H9 (cell line): ENCODE measurements around the gene LCE5A. TPM values are rescaled to one million over a fixed set of nuclear protein-coding genes. Genes with fewer than 3 reads are reported as not detected.

Source experiments
- DNase-seq: peaks from one replicate; pipeline ENCODE4 v3.0.0-alpha.2; 2017
- H2AFZ ChIP-seq: one replicate; pipeline ENCODE4 v1.6.1; 2013; ENCODE audit warnings: mild to moderate bottlenecking, low read length, control low read depth, moderate library complexity
- H2AK5ac ChIP-seq: 2 replicates; pipeline ENCODE4 v1.6.1; 2013; ENCODE audit warnings: low read length, control low read depth, mixed read lengths; ENCODE audit not compliant: insufficient read length
- H2BK120ac ChIP-seq: one replicate; pipeline ENCODE4 v1.6.1; 2013; ENCODE audit warnings: low read depth, mild to moderate bottlenecking, low read length, control low read depth, inconsistent platforms; ENCODE audit not compliant: poor library complexity, severe bottlenecking
- H2BK12ac ChIP-seq: 2 replicates; pipeline ENCODE4 v1.6.1; 2013; ENCODE audit warnings: low read length, control low read depth, mixed read lengths, low read depth; ENCODE audit not compliant: insufficient read length
- H2BK15ac ChIP-seq: 2 replicates; pipeline ENCODE4 v1.6.1; 2013; ENCODE audit warnings: low read depth, low read length, control low read depth
- H2BK20ac ChIP-seq: one replicate; pipeline ENCODE4 v1.6.1; 2013; ENCODE audit warnings: low read depth, mild to moderate bottlenecking, low read length, control low read depth, inconsistent platforms; ENCODE audit not compliant: poor library complexity, severe bottlenecking
- H2BK5ac ChIP-seq: 2 replicates; pipeline ENCODE4 v1.6.1; 2013; ENCODE audit warnings: low read length, control low read depth, mixed read lengths; ENCODE audit not compliant: insufficient read length
- H3K14ac ChIP-seq: 2 replicates; pipeline ENCODE4 v1.6.1; 2013; ENCODE audit warnings: low read length, control low read depth; ENCODE audit not compliant: insufficient read depth
- H3K18ac ChIP-seq: 2 replicates; pipeline ENCODE4 v1.6.1; 2013; ENCODE audit warnings: low read depth, mild to moderate bottlenecking, mixed read lengths, low read length, control low read depth; ENCODE audit not compliant: insufficient read length
- H3K23ac ChIP-seq: 2 replicates; pipeline ENCODE4 v1.6.1; 2013; ENCODE audit warnings: low read length, control low read depth, mixed read lengths, low read depth; ENCODE audit not compliant: insufficient read length
- H3K23me2 ChIP-seq: 2 replicates; pipeline ENCODE4 v1.6.1; 2013; ENCODE audit warnings: low read depth, mild to moderate bottlenecking, mixed read lengths, low read length, control low read depth; ENCODE audit not compliant: insufficient read length, poor library complexity, severe bottlenecking
- H3K27ac ChIP-seq: 2 replicates; pipeline ENCODE4 v1.5.1; 2013; ENCODE audit warnings: low read length, control low read depth, mixed read lengths, low read depth; ENCODE audit not compliant: insufficient read length
- H3K27me3 ChIP-seq: 2 replicates; pipeline ENCODE4 v1.6.1; 2013; ENCODE audit warnings: low read length, control low read depth, inconsistent platforms; ENCODE audit not compliant: insufficient read depth
- H3K4ac ChIP-seq: 2 replicates; pipeline ENCODE4 v1.6.1; 2013; ENCODE audit warnings: low read depth, mild to moderate bottlenecking, control low read depth, inconsistent platforms, low read length, moderate library complexity
- H3K4me1 ChIP-seq: 2 replicates; pipeline ENCODE4 v1.6.1; 2013; ENCODE audit warnings: low read length, control low read depth, inconsistent platforms; ENCODE audit not compliant: insufficient read depth
- H3K4me2 ChIP-seq: 2 replicates; pipeline ENCODE4 v1.6.1; 2013; ENCODE audit warnings: low read length, control low read depth, mixed read lengths; ENCODE audit not compliant: insufficient read length, insufficient read depth
- H3K56ac ChIP-seq: 2 replicates; pipeline ENCODE4 v1.6.1; 2013; ENCODE audit warnings: low read depth, mild to moderate bottlenecking, mixed read lengths, low read length, control low read depth; ENCODE audit not compliant: insufficient read length
- H3K79me1 ChIP-seq: 2 replicates; pipeline ENCODE4 v1.6.1; 2013; ENCODE audit warnings: low read depth, mild to moderate bottlenecking, moderate library complexity, low read length, control low read depth, inconsistent platforms; ENCODE audit not compliant: insufficient read depth, poor library complexity, severe bottlenecking
- H3K79me2 ChIP-seq: 2 replicates; pipeline ENCODE4 v1.6.1; 2013; ENCODE audit warnings: low read length, control low read depth, inconsistent platforms; ENCODE audit not compliant: insufficient read depth
- H3K9ac ChIP-seq: 2 replicates; pipeline ENCODE4 v1.6.1; 2013; ENCODE audit warnings: low read length, control low read depth, mixed read lengths; ENCODE audit not compliant: insufficient read length; ENCODE audit errors: extremely low read depth
- H3K9me3 ChIP-seq: one replicate; pipeline ENCODE4 v1.6.1; 2013; ENCODE audit warnings: low read depth, low read length, inconsistent platforms; ENCODE audit not compliant: control insufficient read depth
- H3T11ph ChIP-seq: one replicate; pipeline ENCODE4 v1.6.1; 2013; ENCODE audit warnings: mild to moderate bottlenecking, low read length, control low read depth, inconsistent platforms
- H4K20me1 ChIP-seq: one replicate; pipeline ENCODE4 v1.6.1; 2013; ENCODE audit not compliant: control insufficient read depth, insufficient read length, insufficient read depth
- H4K5ac ChIP-seq: 2 replicates; pipeline ENCODE4 v1.6.1; 2013; ENCODE audit warnings: low read depth, mild to moderate bottlenecking, mixed read lengths, low read length, control low read depth; ENCODE audit not compliant: insufficient read length
- H4K8ac ChIP-seq: replicated peaks from 2 replicates; pipeline ENCODE4 v1.6.1; 2013; ENCODE audit warnings: low read length, control low read depth, mixed read lengths, low read depth; ENCODE audit not compliant: insufficient read length
- H4K91ac ChIP-seq: 2 replicates; pipeline ENCODE4 v1.6.1; 2013; ENCODE audit warnings: low read depth, mild to moderate bottlenecking, moderate library complexity, mixed read lengths, low read length, control low read depth; ENCODE audit not compliant: insufficient read length
- H3K27ac Mint-ChIP-seq, 3 experiments: 2 replicates in 2 of 3; 3 replicates in 1 of 3; pipeline ENCODE4 v1.8.0; 2020 to 2021; ENCODE audit warnings: mixed read lengths in 3 of 3, mild to moderate bottlenecking in 1 of 3, moderate library complexity in 1 of 3
- H3K27me3 Mint-ChIP-seq: 2 replicates; pipeline ENCODE4 v1.8.0; 2021; ENCODE audit warnings: low read depth, mild to moderate bottlenecking, moderate library complexity, mixed read lengths
- H3K36me3 Mint-ChIP-seq, 3 experiments: 2 replicates in 2 of 3; 3 replicates in 1 of 3; pipeline ENCODE4 v1.8.0; 2020 to 2021; ENCODE audit warnings: low read depth in 3 of 3, mixed read lengths in 3 of 3; ENCODE audit not compliant: insufficient read depth in 1 of 3
- H3K4me1 Mint-ChIP-seq, 2 experiments: 2 replicates each; pipeline ENCODE4 v1.8.0; 2020; ENCODE audit warnings: mixed read lengths in 2 of 2
- H3K4me3 Mint-ChIP-seq, 2 experiments: 2 replicates in 1 of 2; 3 replicates in 1 of 2; pipeline ENCODE4 v1.8.0; 2020 to 2021; ENCODE audit warnings: mild to moderate bottlenecking in 2 of 2, mixed read lengths in 2 of 2, moderate library complexity in 1 of 2
- H3K9me3 Mint-ChIP-seq, 2 experiments: 2 replicates in 1 of 2; 3 replicates in 1 of 2; pipeline ENCODE4 v1.8.0; 2020; ENCODE audit warnings: mild to moderate bottlenecking in 2 of 2, mixed read lengths in 2 of 2, moderate library complexity in 1 of 2
- CTCF ChIP-seq: fragments of 200-600 bp; sonication (generic); conservative IDR thresholded peaks from 3 replicates; pipeline ENCODE4 v1.8.0; 2021; ENCODE audit warnings: antibody characterized with exemption, mild to moderate bottlenecking
- WGBS: extraction: QIAGEN DNeasy Blood & Tissue Kit; methylation state at CpG from one replicate; pipeline ENCODE4 v1.1.7; 2013; ENCODE audit warnings: missing lambda C conversion rate, low lambda C conversion rate, mixed read lengths; ENCODE audit not compliant: insufficient read length; ENCODE audit errors: extremely low coverage; 5-methylcytosine and 5-hydroxymethylcytosine counted together
- total RNA-seq: library from RNA; stranded (reverse); gene quantifications from 2 replicates; pipeline ENCODE4 v1.2.1, GENCODE V29; 2021

LCE5A gene
- total RNA-seq, 1 experiment from 2014 or later, result not detected

GRCh38 chr1:152505083-152505482 is 5.5 kb upstream of the LCE5A start:
- Histone ChIP-seq H4K5ac (no peak overlapping the region), H3K56ac (no peak overlapping the region), H3K4me1 (no peaks in the 10 kb centered on the region), H3K4ac (no peak overlapping the region), H3K23me2 (no peaks in the 10 kb centered on the region), H2BK120ac (no peak overlapping the region), H2BK12ac (no peak overlapping the region), H4K20me1 (no peaks in the 10 kb centered on the region), H3K23ac (no peak overlapping the region), H2BK15ac (no peak overlapping the region), H3K9me3 (peaks cover 96% of the 10 kb centered on the region), H3K79me1 (no peaks in the 10 kb centered on the region), H3K79me2 (no peaks in the 10 kb centered on the region), H2AFZ (no peak overlapping the region), H3T11ph (no peak overlapping the region), H2BK20ac (no peak overlapping the region), H3K27me3 (no peaks in the 10 kb centered on the region), H3K27ac (no peak overlapping the region), H3K4me2 (no peak overlapping the region), H3K9ac (no peak overlapping the region), H4K91ac (no peak overlapping the region), H3K14ac (no peak overlapping the region), H2BK5ac (no peak overlapping the region), H2AK5ac (no peak overlapping the region), H4K8ac (no peak overlapping the region), H3K18ac (no peak overlapping the region)
- no peaks in the 10 kb centered on the region for H3K4me1 Mint-ChIP-seq
- H3K27ac Mint-ChIP-seq, result no peak overlapping the region
- DNase-seq, result no peak
- H3K27me3 Mint-ChIP-seq, result peaks cover 1% of the 10 kb centered on the region
- no peak for TF ChIP-seq CTCF
- WGBS, result no CpG with 5 or more reads among the region's 2 CpGs
- H3K9me3 Mint-ChIP-seq, result peaks cover 95 to 97% of the 10 kb centered on the region in 2 experiments
- H3K4me3 Mint-ChIP-seq, result no peak overlapping the region
- peaks cover 4 to 24% (median 10%) of the 10 kb centered on the region in 3 experiments for H3K36me3 Mint-ChIP-seq
